NK-92 (cell line): ENCODE results near the gene CTAG1B.
"Not testable (repeated sequence)": the region's sequence is repeated elsewhere in the genome, so short reads cannot be mapped to it uniquely, and the experiment has no call there.

ENCODE experiments used
- DNase-seq: peaks from one replicate; lab custom pipeline; 2025; ENCODE audit not compliant: unreplicated experiment; lab: John Stamatoyannopoulos, UW

CTAG1B gene

GRCh38 chrX:154628960-154629359, 9.9 kb upstream of the CTAG1B start:
- not testable (repeated sequence) for DNase-seq

GRCh38 chrX:154620767-154621414, 1.8 kb upstream of the CTAG1B start:
- DNase-seq = not testable (repeated sequence)

- DNase-seq = not testable (repeated sequence)
Measured at GRCh38 chrX:154613586-154613985, 5.5 kb downstream of the CTAG1B start.

- not testable (repeated sequence) for DNase-seq
Measured at GRCh38 chrX:154611146-154611545, 7.9 kb downstream of the CTAG1B start.

GRCh38 chrX:154608823-154609222, 10.3 kb downstream of the CTAG1B start:
- not testable (repeated sequence) for DNase-seq

GRCh38 chrX:154607976-154608375, 11.1 kb downstream of the CTAG1B start:
- not testable (repeated sequence) for DNase-seq

- DNase-seq = no peak
Measured at GRCh38 chrX:154607370-154607769, 11.7 kb downstream of the CTAG1B start.

- no peak for DNase-seq
Measured at GRCh38 chrX:154605566-154605965, 13.5 kb downstream of the CTAG1B start.

GRCh38 chrX:154603438-154604430, 15.3 kb downstream of the CTAG1B start:
- DNase-seq = no peak

- no peak for DNase-seq
Measured at GRCh38 chrX:154602766-154603437, 16.2 kb downstream of the CTAG1B start.

GRCh38 chrX:154602226-154602625, 16.9 kb downstream of the CTAG1B start:
- DNase-seq = no peak

GRCh38 chrX:154600759-154601374, 18.2 kb downstream of the CTAG1B start:
- DNase-seq = no peak

- DNase-seq = no peak
Measured at GRCh38 chrX:154599531-154599930, 19.6 kb downstream of the CTAG1B start.

GRCh38 chrX:154598656-154599055, 20.4 kb downstream of the CTAG1B start:
- DNase-seq = no peak

GRCh38 chrX:154597221-154597620, 21.9 kb downstream of the CTAG1B start:
- no peak for DNase-seq

- no peak for DNase-seq
Measured at GRCh38 chrX:154596290-154596929, 22.7 kb downstream of the CTAG1B start.

- DNase-seq = no peak
Measured at GRCh38 chrX:154595559-154596249, 23.4 kb downstream of the CTAG1B start.

GRCh38 chrX:154594491-154594890, 24.6 kb downstream of the CTAG1B start:
- no peak for DNase-seq

GRCh38 chrX:154593201-154593600, 25.9 kb downstream of the CTAG1B start:
- no peak for DNase-seq

- DNase-seq = no peak
Measured at GRCh38 chrX:154592505-154592904, 26.6 kb downstream of the CTAG1B start.
